K562 (cell line): ENCODE measurements around the gene COX5A. TPM values are rescaled to one million over a fixed set of nuclear protein-coding genes. Genes with fewer than 3 reads are reported as not detected.

ENCODE experiments used
- BACH1 ChIP-seq: fragments of 200-800 bp; sonication (Bioruptor generic); IDR thresholded peaks from 2 replicates; pipeline ENCODE4 v1.6.1; 2016; ENCODE audit warnings: missing genetic modification characterization, missing compliant biosample characterization
- CBFA2T2 ChIP-seq: fragments of 450-650 bp; conservative IDR thresholded peaks from 2 replicates; pipeline ENCODE4 v1.6.1; 2017; ENCODE audit warnings: mild to moderate bottlenecking
- CEBPB ChIP-seq: fragments of 450-650 bp; IDR thresholded peaks from 2 replicates; pipeline ENCODE4 v1.6.1; 2016; ENCODE audit warnings: missing genetic modification characterization, missing compliant biosample characterization
- DNMT1 ChIP-seq: fragments of 450-650 bp; IDR thresholded peaks from 2 replicates; pipeline ENCODE4 v1.6.1; 2016; ENCODE audit warnings: antibody characterized with exemption, mild to moderate bottlenecking
- EHMT2 ChIP-seq: fragments of 450-650 bp; IDR thresholded peaks from 2 replicates; pipeline ENCODE4 v1.6.1; 2018; ENCODE audit warnings: antibody characterized with exemption
- ERF ChIP-seq: fragments of 450-650 bp; formaldehyde crosslinking; IDR thresholded peaks from 2 replicates; pipeline ENCODE4 v1.4.0; 2020; ENCODE audit warnings: mild to moderate bottlenecking, mixed read lengths
- FOS ChIP-seq: IDR thresholded peaks from 3 replicates; pipeline ENCODE4 v1.6.1; 2011; ENCODE audit not compliant: insufficient read length; ENCODE audit errors: extremely low read depth
- FOXP1 ChIP-seq: sonication (generic); formaldehyde crosslinking; IDR thresholded peaks from 2 replicates; pipeline ENCODE4 v1.8.0; 2022; ENCODE audit warnings: mild to moderate bottlenecking, missing genetic modification reagents
- HDAC1 ChIP-seq, 2 experiments: fragments of 450-650 bp; IDR thresholded peaks; 2 replicates each; pipeline ENCODE4 v1.6.1; 2016 to 2017; ENCODE audit warnings: inconsistent platforms in 1 of 2, mild to moderate bottlenecking in 1 of 2, moderate library complexity in 1 of 2
- HMG20B ChIP-seq: fragments of 250-450 bp; sonication (Bioruptor Pico); IDR thresholded peaks from 2 replicates; pipeline ENCODE4 v1.5.0; 2021; ENCODE audit warnings: mild to moderate bottlenecking
- HMGN3 ChIP-seq: IDR thresholded peaks from 2 replicates; pipeline ENCODE4 v1.6.1; 2011; ENCODE audit warnings: borderline replicate concordance, low read depth, mild to moderate bottlenecking, mixed read lengths, low read length; ENCODE audit not compliant: insufficient read length; ENCODE audit errors: extremely low read depth
- L3MBTL2 ChIP-seq: fragments of 450-650 bp; IDR thresholded peaks from 2 replicates; pipeline ENCODE4 v1.6.1; 2016; ENCODE audit warnings: mild to moderate bottlenecking, moderate library complexity
- MBD2 ChIP-seq: sonication (generic); IDR thresholded peaks from 2 replicates; pipeline ENCODE4 v1.6.1; 2016; ENCODE audit warnings: low read depth, borderline replicate concordance
- PCBP1 ChIP-seq: fragments of 200-400 bp; formaldehyde crosslinking; IDR thresholded peaks from 2 replicates; pipeline ENCODE4 v1.6.1; 2018; ENCODE audit warnings: mild to moderate bottlenecking, low read depth, low read length; ENCODE audit not compliant: poor library complexity, severe bottlenecking
- PKNOX1 ChIP-seq: fragments of 450-650 bp; IDR thresholded peaks from 2 replicates; pipeline ENCODE4 v1.6.1; 2016
- PPARD ChIP-seq: fragments of 250-450 bp; sonication (Bioruptor Pico); IDR thresholded peaks from 2 replicates; pipeline ENCODE4 v1.8.0; 2022; ENCODE audit warnings: inconsistent platforms, mild to moderate bottlenecking, moderate library complexity
- SAP30 ChIP-seq: fragments of 200-600 bp; sonication (generic); IDR thresholded peaks from 2 replicates; pipeline ENCODE4 v1.6.1; 2012; ENCODE audit warnings: borderline replicate concordance, low read depth, mild to moderate bottlenecking, moderate library complexity, low read length, control low read depth, inconsistent platforms; ENCODE audit not compliant: insufficient read depth, poor library complexity, severe bottlenecking
- THAP12 ChIP-seq: fragments of 250-450 bp; sonication (Bioruptor Pico); IDR thresholded peaks from 2 replicates; pipeline ENCODE4 v1.9.0; 2021; ENCODE audit warnings: mild to moderate bottlenecking, inconsistent platforms
- TSC22D4 ChIP-seq: fragments of 450-650 bp; IDR thresholded peaks from 2 replicates; pipeline ENCODE4 v1.6.1; 2016; ENCODE audit warnings: missing genetic modification characterization, missing biosample characterization, control low read depth
- U2AF1 ChIP-seq: fragments of 200-400 bp; formaldehyde crosslinking; optimal IDR thresholded peaks from 2 replicates; pipeline ENCODE3; 2017; ENCODE audit warnings: mild to moderate bottlenecking, low read depth, low read length, moderate library complexity
- ZFP36 ChIP-seq: fragments of 150-350 bp; IDR thresholded peaks from 2 replicates; pipeline ENCODE4 v1.6.1; 2018; ENCODE audit warnings: low read length, low read depth; ENCODE audit not compliant: partially characterized antibody
- ZNF263 ChIP-seq: sonication (generic); formaldehyde crosslinking; IDR thresholded peaks from 2 replicates; pipeline ENCODE4 v1.8.0; 2022; ENCODE audit warnings: mild to moderate bottlenecking, missing genetic modification reagents, borderline replicate concordance
- polyA plus RNA-seq, 8 experiments: library from polyadenylated mRNA; depleted of rRNA in 4 of 8; stranded (reverse) in 5 of 8; unstranded in 3 of 8; fragments of >200 nt; fragmentation: Nextera tagmentation in 2 of 8; fragmentation: Illumina TruSeq in 1 of 8; extraction: Ambion mirVana in 2 of 8; extraction: Trizol in 1 of 8; gene quantifications; 2 replicates each; pipeline versions ENCODE4 v1.2.1 to v1.2.3, GENCODE V29; 2011 to 2014; ENCODE audit warnings: inconsistent platforms in 1 of 8, missing spikeins in 1 of 8
- total RNA-seq, 7 experiments: library from RNA; depleted of rRNA in 6 of 7; stranded (reverse); fragments of >200 nt in 6 of 7; fragmentation: Illumina TruSeq in 2 of 7; extraction: Trizol in 2 of 7; gene quantifications; 2 replicates each; pipeline versions ENCODE4 v1.2.1 to v1.2.3, GENCODE V29; 2011 to 2021; ENCODE audit warnings: low replicate concordance in 1 of 7
- TF ChIP-seq, protein P1 (sequence below): fragments of 250-450 bp; sonication (Bioruptor Pico); IDR thresholded peaks from 2 replicates; pipeline ENCODE4 v1.4.0; 2020
- TF ChIP-seq, protein P2 (sequence below): sonication (generic); formaldehyde crosslinking; IDR thresholded peaks from 2 replicates; pipeline ENCODE4 v1.5.0; 2020; ENCODE audit warnings: missing genetic modification reagents

COX5A gene
- total and polyA plus RNA-seq, 9 of the 15 experiments (the other 6 are each of a cell fraction or from before 2014, with no cell fraction given) = 86.8 to 553 (median 371) TPM

- TF ChIP-seq THAP12 (CRISPR knock-in tag) = peak; percentile 2; the same call in 1 of the 2 replicates
- no peak for TF ChIP-seq FOS
- TF ChIP-seq SAP30 = peak; percentile 35
- TF ChIP-seq FOXP1 = peak; percentile 100
- TF ChIP-seq PKNOX1 = no peak
- peak; percentile 36 for TF ChIP-seq CBFA2T2
- TF ChIP-seq TSC22D4 (tag) = no peak
- peak in 1 of 2 experiments; percentile 74; a peak in 2 of 4 replicates for TF ChIP-seq HDAC1 (IDR thresholded peaks at IDR 0.05)
- TF ChIP-seq CEBPB (tag) = no peak
- no peak for TF ChIP-seq ZFP36
- peak; percentile 93 for TF ChIP-seq ZNF263
- TF ChIP-seq, protein P1, sequence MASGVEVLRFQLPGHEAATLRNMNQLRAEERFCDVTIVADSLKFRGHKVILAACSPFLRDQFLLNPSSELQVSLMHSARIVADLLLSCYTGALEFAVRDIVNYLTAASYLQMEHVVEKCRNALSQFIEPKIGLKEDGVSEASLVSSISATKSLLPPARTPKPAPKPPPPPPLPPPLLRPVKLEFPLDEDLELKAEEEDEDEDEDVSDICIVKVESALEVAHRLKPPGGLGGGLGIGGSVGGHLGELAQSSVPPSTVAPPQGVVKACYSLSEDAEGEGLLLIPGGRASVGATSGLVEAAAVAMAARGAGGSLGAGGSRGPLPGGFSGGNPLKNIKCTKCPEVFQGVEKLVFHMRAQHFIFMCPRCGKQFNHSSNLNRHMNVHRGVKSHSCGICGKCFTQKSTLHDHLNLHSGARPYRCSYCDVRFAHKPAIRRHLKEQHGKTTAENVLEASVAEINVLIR (CRISPR knock-in tag) = no peak
- TF ChIP-seq EHMT2 = 0 out of 2 replicates have a peak, but pooled peaks have one; percentile 50
- no peak for TF ChIP-seq HMGN3
- TF ChIP-seq ERF (CRISPR knock-in tag) = no peak
- no peak; the same call in 1 of the 2 replicates for TF ChIP-seq MBD2
- peak; percentile 94 for TF ChIP-seq U2AF1
- no peak for TF ChIP-seq DNMT1
- no peak for TF ChIP-seq BACH1
- peak; percentile 36 for TF ChIP-seq PCBP1
- TF ChIP-seq L3MBTL2 = peak; percentile 100
- TF ChIP-seq PPARD (CRISPR knock-in tag) = no peak
- TF ChIP-seq HMG20B = no peak
- TF ChIP-seq, protein P2, sequence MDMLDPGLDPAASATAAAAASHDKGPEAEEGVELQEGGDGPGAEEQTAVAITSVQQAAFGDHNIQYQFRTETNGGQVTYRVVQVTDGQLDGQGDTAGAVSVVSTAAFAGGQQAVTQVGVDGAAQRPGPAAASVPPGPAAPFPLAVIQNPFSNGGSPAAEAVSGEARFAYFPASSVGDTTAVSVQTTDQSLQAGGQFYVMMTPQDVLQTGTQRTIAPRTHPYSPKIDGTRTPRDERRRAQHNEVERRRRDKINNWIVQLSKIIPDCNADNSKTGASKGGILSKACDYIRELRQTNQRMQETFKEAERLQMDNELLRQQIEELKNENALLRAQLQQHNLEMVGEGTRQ (CRISPR knock-in tag) = peak; percentile 96
Observed at GRCh38 chr15:74955796-74956647, 18.1 kb upstream of the COX5A start (continued).
